Heart right ventricle (tissue), 16 donors: ENCODE results near the gene ADARB1. TPM values are rescaled to one million over a fixed set of nuclear protein-coding genes. Genes with fewer than 3 reads are reported as not detected.

ENCODE experiments used
- ATAC-seq, 8 donors: fragments of 200-7000 bp; cut with Tn5 transposase; one replicate each; pipeline ENCODE4 v1.9.1; 2020; ENCODE audit warnings: mild to moderate bottlenecking in 8 of 8, moderate library complexity in 8 of 8, moderate number of reproducible peaks in 1 of 8
- DNase-seq, 2 donors: peaks; one replicate each; pipeline ENCODE4 v3.0.0-alpha.2; 2020
- H3K27ac ChIP-seq, 10 donors: fragments of 200-600 bp; sonication (generic) in 2 of 10; one replicate each; pipeline versions ENCODE4 v1.5.0 to v1.8.0; 2020 to 2022; ENCODE audit warnings: mild to moderate bottlenecking in 3 of 10
- H3K27me3 ChIP-seq, 7 donors: fragments of 200-600 bp; one replicate each; pipeline ENCODE4 v1.8.0; 2021 to 2022; ENCODE audit warnings: mild to moderate bottlenecking in 2 of 7
- H3K36me3 ChIP-seq, 9 donors: fragments of 200-600 bp; sonication (generic) in 1 of 9; one replicate each; pipeline versions ENCODE4 v1.5.0 to v1.8.0; 2020 to 2022; ENCODE audit warnings: mild to moderate bottlenecking in 2 of 9
- H3K4me1 ChIP-seq, 9 donors: fragments of 200-600 bp; sonication (generic) in 1 of 9; one replicate each; pipeline versions ENCODE4 v1.5.0 to v1.8.0; 2020 to 2022; ENCODE audit warnings: mild to moderate bottlenecking in 4 of 9
- H3K4me3 ChIP-seq, 10 donors: fragments of 200-600 bp; sonication (generic) in 2 of 10; one replicate each; pipeline versions ENCODE4 v1.5.0 to v1.8.0; 2020 to 2022; ENCODE audit warnings: mild to moderate bottlenecking in 7 of 10, moderate library complexity in 2 of 10
- H3K9me3 ChIP-seq, 11 donors: fragments of 200-600 bp in 10 of 11; sonication (generic) in 2 of 11; one replicate each; pipeline versions ENCODE4 v1.5.0 to v1.8.0; 2013 to 2022; ENCODE audit warnings: mild to moderate bottlenecking in 2 of 11, control low read depth in 1 of 11, moderate library complexity in 1 of 11
- WGBS, 2 donors: extraction: QIAGEN DNeasy Blood & Tissue Kit; methylation state at CpG; one replicate each; pipeline ENCODE4 v1.1.7; 2013; ENCODE audit warnings: inconsistent platforms in 1 of 2; 5-methylcytosine and 5-hydroxymethylcytosine counted together
- intact Hi-C, 10 donors: fragments of 100-400 bp; cut with DNase I; formaldehyde crosslinking; loops; one replicate each; pipeline versions ENCODE4 v1.11.1 to v1.14.2; 2022
- polyA plus RNA-seq, 2 donors: library from polyadenylated mRNA; stranded (reverse); fragments of 200-250 nt; gene quantifications; one replicate each; pipeline ENCODE4 v1.2.3, GENCODE V29; 2013
- total RNA-seq, 10 donors: library from RNA; stranded (reverse); fragmentation: NEBNext Ultra II Directional in 3 of 10; extraction: Animal tissue kit (Norgen Biotek cat#: 25700) in 3 of 10; gene quantifications; one replicate each; pipeline versions ENCODE4 v1.2.1 to v1.2.4, GENCODE V29; 2021 to 2023
- TF ChIP-seq, protein P1 (sequence below), 9 donors: fragments of 200-600 bp; sonication (generic) in 2 of 9; IDR thresholded peaks; one replicate each; pipeline versions ENCODE4 v1.5.0 to v1.8.0; 2021 to 2022; ENCODE audit warnings: antibody characterized with exemption in 9 of 9, mild to moderate bottlenecking in 5 of 9, moderate library complexity in 1 of 9
- donor health status: Arrhythmogenic right ventricular cardiomyopathy.
- donor health status: ischemic (EF 13 %, LVEDD 7.1; RV severe dilation, severe dysfunction).
- donor health status: healthy with polysubstance abuse.
- donor health status: DM: no; HTN: yes; CAD: no.
- donor health status: DM: no; HTN: no; CAD: no.
- donor health status: ischemic (EF 25% LVEDD 6.9; RV normal size, moderate dysfunction).
- donor health status: ischemic (EF 25% LVEDD 5.7; RV mildly dilated, moderate dysfunction).
- donor health status: healthy.
- donor health status: DM: yes; HTN: yes; CAD: no.
- donor health status: Ischemic cardiomyopathy.
- donor health status: ischemic (EF 35%, LVEDD 5.7; RV mildly dilated, moderate dysfunction).
- donor health status: nonischemic (EF 11% LVEDD 7.7; RV severe dilation, severe dysfunction).
- donor health status: DM: yes; HTN: yes; CAD: no.
- donor health status: PGD.
- donor health status: ischemic (EF 29% LVEDD 5.4; RV normal size, mild dysfunction).
- donor health status: nonischemic (EF 23%, LVEDD 6.1; RV moderate dilation, normal function).

Gene ADARB1
- total and polyA plus RNA-seq, 12 donors, result 7.4 to 21.2 (median 13.5) TPM

GRCh38 chr21:45128613-45129188 is 54.3 kb downstream of the ADARB1 start:
- Histone ChIP-seq H3K36me3 (no peaks in the 10 kb centered on the region), H3K9me3 (no peaks in the 10 kb centered on the region), H3K4me3 (no peak overlapping the region), H3K27me3 (no peaks in the 10 kb centered on the region), H3K4me1 (peaks cover 15 to 72% (median 58%) of the 10 kb centered on the region in 9 donors), H3K27ac (peak overlapping the region in 7 of 10 donors; percentile 55 to 87 (median 71))
- whole genome bisulfite sequencing, 2 donors, result 63% methylated on average over 9 of the region's 9 CpGs
- intact Hi-C loops, result loop anchor here in 7 of 10 donors (2.0 to 10.0 kb wide), 7 partner anchors 30 to 180 kb away; partner anchors contain the start of gene ADARB1 (in 2 of the 7)
- peak; percentile 71 to 75 for DNase-seq
- TF ChIP-seq, protein P1, sequence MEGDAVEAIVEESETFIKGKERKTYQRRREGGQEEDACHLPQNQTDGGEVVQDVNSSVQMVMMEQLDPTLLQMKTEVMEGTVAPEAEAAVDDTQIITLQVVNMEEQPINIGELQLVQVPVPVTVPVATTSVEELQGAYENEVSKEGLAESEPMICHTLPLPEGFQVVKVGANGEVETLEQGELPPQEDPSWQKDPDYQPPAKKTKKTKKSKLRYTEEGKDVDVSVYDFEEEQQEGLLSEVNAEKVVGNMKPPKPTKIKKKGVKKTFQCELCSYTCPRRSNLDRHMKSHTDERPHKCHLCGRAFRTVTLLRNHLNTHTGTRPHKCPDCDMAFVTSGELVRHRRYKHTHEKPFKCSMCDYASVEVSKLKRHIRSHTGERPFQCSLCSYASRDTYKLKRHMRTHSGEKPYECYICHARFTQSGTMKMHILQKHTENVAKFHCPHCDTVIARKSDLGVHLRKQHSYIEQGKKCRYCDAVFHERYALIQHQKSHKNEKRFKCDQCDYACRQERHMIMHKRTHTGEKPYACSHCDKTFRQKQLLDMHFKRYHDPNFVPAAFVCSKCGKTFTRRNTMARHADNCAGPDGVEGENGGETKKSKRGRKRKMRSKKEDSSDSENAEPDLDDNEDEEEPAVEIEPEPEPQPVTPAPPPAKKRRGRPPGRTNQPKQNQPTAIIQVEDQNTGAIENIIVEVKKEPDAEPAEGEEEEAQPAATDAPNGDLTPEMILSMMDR (IDR thresholded peaks at IDR 0.05), result peak; percentile 78 to 95 (median 90)
- peak; percentile 60 to 87 (median 79) for ATAC-seq

- intact Hi-C loops, result loop anchor here in 7 of 10 donors (2.0 to 10.0 kb wide), 7 partner anchors 31 to 181 kb away; partner anchors contain the start of gene ADARB1 (in 2 of the 7)
- Histone ChIP-seq H3K9me3 (no peaks in the 10 kb centered on the region), H3K4me1 (peaks cover 15 to 72% (median 58%) of the 10 kb centered on the region in 9 donors), H3K27me3 (no peaks in the 10 kb centered on the region), H3K36me3 (no peaks in the 10 kb centered on the region), H3K27ac (peak overlapping the region in 9 of 10 donors; percentile 55 to 87 (median 71)), H3K4me3 (peak overlapping the region in 1 of 10 donors; percentile 20)
- DNase-seq, result peak; percentile 48 to 55
- 43 to 56% methylated on average over 19 of the region's 19 CpGs for WGBS, 2 donors
- peak; percentile 50 to 87 (median 72) for ATAC-seq
- TF ChIP-seq, protein P1 (IDR thresholded peaks at IDR 0.05), result no peak
Measured at GRCh38 chr21:45129189-45129923, 55.0 kb downstream of the ADARB1 start.

DNA sequence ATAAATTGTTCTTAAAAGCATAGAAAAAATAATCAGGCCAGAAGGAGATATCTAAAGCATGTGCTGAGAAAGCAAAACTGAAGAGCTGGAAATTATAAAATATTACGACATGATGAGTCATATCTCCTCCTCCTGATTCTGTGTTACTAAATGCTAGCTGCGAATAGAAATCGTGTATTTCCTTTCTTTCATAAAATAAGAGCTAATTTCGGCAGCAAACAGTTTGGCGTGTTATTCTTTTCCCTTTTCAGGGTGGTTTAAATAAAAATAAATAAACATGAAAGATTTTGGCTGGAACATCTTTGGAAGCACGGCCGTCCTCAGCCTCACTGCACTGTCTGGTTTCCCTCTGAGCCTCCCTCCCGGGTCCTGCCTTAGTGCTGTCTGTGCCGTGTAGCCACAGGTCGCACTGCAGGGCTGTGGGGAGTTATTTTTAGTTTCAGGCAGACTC is 56.0 kb downstream of the ADARB1 start:
- Histone ChIP-seq H3K4me1 (peaks cover 15 to 75% (median 57%) of the 10 kb centered on the region in 9 donors), H3K27ac (peak overlapping the region in 9 of 10 donors; percentile 55 to 87 (median 71)), H3K9me3 (no peaks in the 10 kb centered on the region), H3K36me3 (peaks cover 0 to 8% (median 0%) of the 10 kb centered on the region in 9 donors), H3K4me3 (peak overlapping the region in 7 of 10 donors; percentile 1 to 32 (median 20)), H3K27me3 (no peaks in the 10 kb centered on the region)
- intact Hi-C loops, result loop anchor here in 5 of 10 donors (2.0 to 10.0 kb wide), 5 partner anchors 182 to 326 kb away; partner anchors contain the start of genes PTTG1IP (in 2 of the 5), SUMO3 (in 1 of the 5) and UBE2G2 (in 1 of the 5)
- TF ChIP-seq, protein P1 (IDR thresholded peaks at IDR 0.05), result no peak
- WGBS, 2 donors, result 13 to 21% methylated on average over 10 of the region's 10 CpGs
- DNase-seq, result peak in 1 of 2 donors; percentile 41
- ATAC-seq, result peak in 7 of 8 donors; percentile 46 to 75 (median 64)

DNA sequence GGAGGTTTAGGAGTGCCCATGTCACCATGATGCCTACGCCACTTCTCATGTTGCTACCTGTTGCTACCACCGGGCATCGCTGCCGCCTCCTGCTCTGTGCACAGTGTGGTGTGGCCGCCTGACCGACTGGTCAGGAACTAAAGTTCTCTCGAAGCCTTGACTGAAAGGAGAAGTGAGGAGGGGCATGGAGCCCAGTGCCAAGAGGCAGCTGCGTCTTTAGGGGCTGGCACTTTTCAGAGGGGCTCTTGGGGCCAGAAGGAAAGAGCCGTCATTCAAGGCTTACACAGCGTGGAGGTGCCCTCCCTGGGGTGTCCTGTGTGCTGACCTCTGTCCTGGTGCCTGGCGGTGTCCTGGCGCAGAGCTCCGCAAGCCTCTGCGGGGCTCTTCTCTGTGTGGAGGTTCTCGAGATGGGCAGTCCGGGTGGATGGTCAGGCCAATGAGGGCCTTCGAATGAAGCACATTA is 57.2 kb downstream of the ADARB1 start:
- H3K4me1 ChIP-seq, result peaks cover 15 to 67% (median 56%) of the 10 kb centered on the region in 9 donors
- H3K4me3 ChIP-seq, result no peak overlapping the region
- no peaks in the 10 kb centered on the region for H3K27me3 ChIP-seq
- ATAC-seq (no peak), DNase-seq (no peak)
- H3K36me3 ChIP-seq, result peaks cover 0 to 10% (median 0%) of the 10 kb centered on the region in 9 donors
- intact Hi-C loops, result loop anchor here in 5 of 10 donors (2.0 to 10.0 kb wide), 5 partner anchors 183 to 327 kb away; partner anchors contain the start of genes PTTG1IP (in 2 of the 5), SUMO3 (in 1 of the 5) and UBE2G2 (in 1 of the 5)
- H3K27ac ChIP-seq, result peak overlapping the region in 3 of 10 donors; percentile 69 to 87 (median 79)
- WGBS, 2 donors, result 93 to 95% methylated on average over 17 of the region's 17 CpGs
- TF ChIP-seq, protein P1 (IDR thresholded peaks at IDR 0.05), result no peak
- no peaks in the 10 kb centered on the region for H3K9me3 ChIP-seq
